GM21526 (cell line): ENCODE data around the gene FOXS1.

ENCODE experiments used
- ATAC-seq: cut with Tn5 transposase; IDR thresholded peaks from one replicate; pipeline ENCODE4 v1.9.1; 2021; ENCODE audit warnings: moderate library complexity; ENCODE audit not compliant: unreplicated experiment, low FRiP score

The FOXS1 gene

GRCh38 chr20:31845300-31845863 is at the start of gene FOXS1:
Gene FOXS1, minus strand, starts transcription at chr20:31845604. Its CDS starts 62 bp downstream, at chr20:31845542.
- ATAC-seq: no peak

DNA sequence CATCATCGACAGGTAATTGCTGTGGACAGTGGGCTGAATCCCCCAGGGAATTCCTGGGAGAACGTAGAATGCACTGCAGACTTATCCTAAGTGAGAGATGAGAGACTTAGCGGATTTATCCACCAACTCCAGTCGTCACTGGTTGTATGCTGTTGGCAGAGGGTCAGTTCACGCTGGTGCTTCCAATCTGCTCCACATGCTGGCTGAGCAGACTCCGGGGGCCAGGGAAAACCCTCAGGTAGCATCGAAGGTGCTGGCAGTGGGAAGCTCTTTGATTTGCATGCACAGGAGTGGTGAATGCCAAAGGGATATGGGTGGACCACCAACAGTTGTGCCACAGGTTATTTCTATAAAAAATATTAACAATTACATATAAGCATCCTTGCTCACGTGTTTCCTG is 45.2 kb upstream of the FOXS1 start:
- ATAC-seq: no peak

- no peak for ATAC-seq
Measured at GRCh38 chr20:31883829-31884228, 38.4 kb upstream of the FOXS1 start.

- no peak for ATAC-seq
Measured at GRCh38 chr20:31881945-31882344, 36.5 kb upstream of the FOXS1 start.

DNA sequence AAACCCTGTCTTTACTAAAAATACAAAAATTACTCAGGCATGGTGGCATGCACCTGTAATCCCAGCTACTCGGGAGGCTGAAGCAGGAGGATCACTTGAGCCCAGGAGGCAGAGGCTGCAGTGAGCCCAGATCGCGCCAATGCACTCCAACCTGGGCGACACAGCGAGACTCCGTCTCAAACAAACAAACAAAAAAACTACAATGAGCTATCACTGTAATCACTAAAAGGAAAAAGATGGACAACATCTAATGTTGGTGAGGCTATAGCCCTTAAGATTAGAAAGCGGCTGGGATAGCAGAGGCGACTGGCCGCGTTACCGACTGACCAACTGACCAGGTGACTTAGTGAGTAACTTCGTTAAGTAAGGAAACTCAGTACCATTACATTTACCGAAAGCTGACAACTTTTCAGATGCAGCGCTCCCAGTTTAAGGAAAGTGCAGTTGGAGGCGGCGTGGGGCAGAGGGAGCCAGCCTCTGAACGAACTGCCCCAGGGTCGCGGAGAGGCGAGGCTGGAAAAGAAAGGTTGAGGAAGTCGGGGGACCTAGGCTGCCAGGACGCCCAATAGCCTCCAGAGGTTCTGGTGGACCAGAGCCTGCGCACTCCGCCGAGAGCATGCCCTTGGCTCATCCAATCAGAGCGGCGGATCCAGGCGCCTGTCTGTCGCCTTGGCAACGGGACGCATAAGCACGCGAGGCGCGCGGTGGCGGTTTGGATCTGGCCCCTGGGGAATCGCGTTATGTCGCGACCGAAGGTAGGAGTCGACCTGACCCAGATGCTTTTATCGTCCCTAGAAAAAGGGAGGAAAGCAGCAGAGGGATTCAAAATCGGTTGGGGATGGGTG is 34.0 kb upstream of the FOXS1 start:
- peak; percentile 82 for ATAC-seq

DNA sequence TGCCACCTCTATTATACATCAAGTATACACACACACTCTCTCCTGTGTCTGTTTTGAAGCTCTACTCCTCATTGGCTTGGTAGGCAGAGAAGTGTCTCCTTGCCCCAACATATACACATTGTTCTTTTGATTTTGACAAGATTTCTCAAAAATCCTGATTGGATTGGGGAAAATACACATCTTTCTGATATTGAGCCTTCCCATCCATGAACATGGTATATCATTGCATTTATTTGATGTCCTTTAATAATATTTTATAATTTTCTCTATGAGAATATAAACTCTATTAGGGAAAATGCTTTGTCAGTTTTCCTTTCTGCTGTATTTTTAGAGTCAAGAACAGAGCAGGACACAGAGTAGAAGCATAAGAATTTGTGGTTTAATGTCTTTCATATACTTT is 32.3 kb upstream of the FOXS1 start:
- no peak for ATAC-seq

GRCh38 chr20:31875671-31876070 is 30.3 kb upstream of the FOXS1 start:
- ATAC-seq: no peak

DNA sequence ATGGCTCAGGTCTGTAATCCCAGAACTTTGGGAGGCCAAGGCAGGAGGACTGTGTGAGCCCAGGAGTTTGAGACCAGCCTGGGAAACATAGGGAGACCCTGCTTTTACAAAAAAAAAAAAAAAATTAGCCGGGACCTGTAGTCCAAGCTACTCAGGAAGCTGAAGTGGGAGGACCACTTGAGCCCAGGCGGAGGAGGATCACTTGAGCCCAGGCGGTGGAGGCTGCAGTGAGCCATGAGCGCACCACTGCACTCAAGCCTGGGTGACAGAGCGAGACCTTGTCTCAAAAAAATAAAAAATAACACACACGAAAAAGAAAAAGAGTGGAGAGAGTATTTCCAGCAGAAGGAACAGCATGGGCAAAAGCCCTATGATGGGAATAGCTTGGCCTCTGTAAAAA is 27.0 kb upstream of the FOXS1 start:
- ATAC-seq: no peak

- no peak for ATAC-seq
Measured at GRCh38 chr20:31871618-31871954, 26.2 kb upstream of the FOXS1 start.

GRCh38 chr20:31870726-31871617 is 25.6 kb upstream of the FOXS1 start:
- no peak for ATAC-seq

DNA sequence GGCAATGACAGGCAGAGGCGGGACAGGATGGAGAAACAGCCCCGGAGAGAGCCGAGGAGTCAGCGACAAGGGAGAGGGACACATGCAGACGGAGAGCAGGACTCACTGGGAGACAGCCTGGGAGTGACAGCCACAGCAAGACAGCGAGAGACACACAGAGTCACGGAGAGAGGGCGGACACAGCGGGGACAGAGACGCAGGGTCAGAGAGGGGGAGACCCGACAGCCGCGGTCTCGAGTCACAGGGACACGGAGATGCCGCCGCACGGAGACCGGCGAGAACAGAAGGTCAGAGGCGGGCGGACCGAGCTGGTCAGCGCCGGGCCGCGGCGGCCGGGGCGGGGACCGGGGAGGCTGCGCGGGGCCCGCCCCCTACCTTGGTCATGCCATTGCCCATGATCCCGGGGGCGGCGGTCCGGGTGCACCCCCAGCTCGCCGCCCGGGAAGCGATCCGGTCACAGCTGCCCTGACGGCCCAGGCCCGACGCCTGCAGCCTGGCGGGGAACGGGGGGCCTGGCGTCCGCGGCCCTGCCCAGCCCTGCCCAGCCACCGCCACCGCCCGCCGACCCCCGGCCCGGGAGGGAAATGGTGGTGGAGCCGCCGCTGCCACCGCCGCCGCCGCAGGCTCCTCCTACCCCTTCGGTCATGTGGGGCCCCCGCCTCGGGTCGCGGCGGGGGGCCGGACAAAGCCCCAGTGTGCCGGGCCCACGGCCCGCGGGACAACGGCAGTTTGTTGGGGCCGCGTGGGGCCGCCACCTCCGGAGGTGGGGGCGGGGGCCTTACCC is 24.7 kb upstream of the FOXS1 start, which contains the start of the genes DUSP15 and TTLL9:
DUSP15 (minus strand) TSS at position 586 of the 784 bp plus-strand sequence; CDS start at position 396, 190 bp downstream.
TTLL9 (plus strand) TSS at position 693 of the 784 bp plus-strand sequence. CDS start 493 bp downstream, outside the sequence.
- ATAC-seq: no peak

GRCh38 chr20:31869673-31869941 is 24.2 kb upstream of the FOXS1 start:
- no peak for ATAC-seq

GRCh38 chr20:31868853-31869672 is 23.7 kb upstream of the FOXS1 start:
- no peak for ATAC-seq

- no peak for ATAC-seq
Measured at GRCh38 chr20:31866221-31866620, 20.8 kb upstream of the FOXS1 start.

DNA sequence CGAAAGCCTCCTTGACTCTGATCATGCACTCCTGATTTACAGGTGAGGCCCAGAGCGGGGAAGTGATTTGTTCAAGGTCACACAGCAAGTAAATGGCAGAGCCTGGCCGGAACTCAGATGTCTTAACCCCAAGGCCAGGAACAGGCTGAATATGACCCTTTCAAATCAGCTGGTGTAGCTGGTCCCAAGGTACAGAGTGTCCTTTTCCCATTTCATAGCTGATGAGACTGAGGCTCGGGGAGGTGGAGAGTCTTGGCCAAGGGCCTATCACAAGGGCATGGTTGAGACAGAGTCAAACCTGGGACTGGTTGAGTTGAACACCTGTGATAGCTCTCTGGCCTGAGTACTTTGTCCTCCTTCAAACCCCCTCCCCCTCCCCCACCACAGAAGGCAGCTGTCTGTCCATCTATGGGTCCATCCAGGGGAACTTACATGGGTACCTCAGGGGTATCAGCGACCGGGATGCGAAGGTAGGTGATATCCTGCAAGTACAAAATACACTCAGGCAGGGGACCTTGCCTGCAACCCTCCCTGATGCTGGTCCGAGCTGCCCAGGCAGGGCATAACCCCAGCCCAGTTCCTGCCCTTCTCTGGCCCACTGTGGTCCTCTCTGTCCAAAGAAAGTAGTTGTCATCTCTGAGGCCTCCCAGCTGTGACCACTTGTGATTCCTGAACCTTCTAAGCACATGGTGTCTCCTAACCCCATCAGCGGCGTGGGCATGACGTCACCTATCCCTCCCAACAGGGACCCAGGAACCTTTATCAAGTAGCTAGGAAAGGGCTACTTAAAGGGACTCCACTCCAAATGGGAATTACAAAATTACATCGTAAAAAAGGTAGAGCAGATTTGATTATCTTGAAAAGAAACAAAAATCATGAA is 19.4 kb upstream of the FOXS1 start:
- ATAC-seq: no peak

GRCh38 chr20:31863296-31864085 is 18.1 kb upstream of the FOXS1 start:
- no peak for ATAC-seq

GRCh38 chr20:31862506-31862905 is 17.1 kb upstream of the FOXS1 start:
- no peak for ATAC-seq

- ATAC-seq: no peak
Measured at GRCh38 chr20:31862157-31862470, 16.7 kb upstream of the FOXS1 start.
